Neuronal stem cell (in vitro differentiated cells): ENCODE data around the gene RAD51B.
"Not testable (repeated sequence)": the region's sequence is repeated elsewhere in the genome, so short reads cannot be mapped to it uniquely, and the experiment has no call there.

ENCODE experiments used
- DNase-seq: peaks from one replicate; pipeline ENCODE4 v3.0.0-alpha.2; 2013; ENCODE audit warnings: low spot score
- H2AFZ ChIP-seq: one replicate; pipeline ENCODE4 v1.6.1; 2013; ENCODE audit warnings: mild to moderate bottlenecking, low read length, inconsistent platforms
- H2AK5ac ChIP-seq: 2 replicates; pipeline ENCODE4 v1.6.1; 2013; ENCODE audit warnings: low read depth, mild to moderate bottlenecking, inconsistent platforms, low read length, moderate library complexity, mixed read lengths
- H2BK120ac ChIP-seq: 2 replicates; pipeline ENCODE4 v1.6.1; 2013; ENCODE audit warnings: low read depth, mild to moderate bottlenecking, inconsistent platforms, low read length, moderate library complexity, mixed read lengths
- H2BK12ac ChIP-seq: one replicate; pipeline ENCODE4 v1.6.1; 2013; ENCODE audit warnings: low read length, inconsistent platforms
- H2BK15ac ChIP-seq: 2 replicates; pipeline ENCODE4 v1.6.1; 2013; ENCODE audit warnings: mild to moderate bottlenecking, low read length, inconsistent platforms, mixed read lengths
- H2BK5ac ChIP-seq: one replicate; pipeline ENCODE4 v1.6.1; 2013; ENCODE audit warnings: inconsistent platforms, mild to moderate bottlenecking, low read length, moderate library complexity
- H3K14ac ChIP-seq: one replicate; pipeline ENCODE4 v1.6.1; 2013; ENCODE audit warnings: low read length, inconsistent platforms
- H3K18ac ChIP-seq: 2 replicates; pipeline ENCODE4 v1.6.1; 2013; ENCODE audit warnings: low read length, inconsistent platforms
- H3K23ac ChIP-seq: 2 replicates; pipeline ENCODE4 v1.6.1; 2013; ENCODE audit warnings: low read depth, mild to moderate bottlenecking, mixed read lengths, low read length, inconsistent platforms; ENCODE audit not compliant: poor library complexity
- H3K27ac ChIP-seq: replicated peaks from 3 replicates; pipeline ENCODE4 v1.5.1; 2013; ENCODE audit warnings: low read length, inconsistent platforms
- H3K27me3 ChIP-seq, 3 experiments: 2 replicates each; pipeline ENCODE4 v1.6.1; 2013; ENCODE audit warnings: low read length in 3 of 3, mild to moderate bottlenecking in 2 of 3, inconsistent platforms in 1 of 3, low read depth in 1 of 3, mixed read lengths in 1 of 3, moderate library complexity in 1 of 3; ENCODE audit not compliant: control insufficient read depth in 3 of 3, insufficient read depth in 3 of 3
- H3K36me3 ChIP-seq, 2 donors: replicated peaks in 1 of 2; 2 replicates each; pipeline ENCODE4 v1.6.1; 2013; ENCODE audit warnings: low read length in 2 of 2; ENCODE audit not compliant: control insufficient read depth in 2 of 2, insufficient read depth in 2 of 2
- H3K4ac ChIP-seq: 2 replicates; pipeline ENCODE4 v1.6.1; 2013; ENCODE audit warnings: inconsistent platforms, mild to moderate bottlenecking, low read length, moderate library complexity
- H3K4me1 ChIP-seq, 2 donors: 1 replicate in 1 of 2; 2 replicates in 1 of 2; pipeline ENCODE4 v1.6.1; 2013; ENCODE audit warnings: low read length in 2 of 2, low read depth in 1 of 2; ENCODE audit not compliant: control insufficient read depth in 2 of 2, insufficient read depth in 1 of 2
- H3K4me2 ChIP-seq: one replicate; pipeline ENCODE4 v1.6.1; 2013; ENCODE audit warnings: mild to moderate bottlenecking, low read length, inconsistent platforms; ENCODE audit not compliant: insufficient read depth, poor library complexity, severe bottlenecking
- H3K4me3 ChIP-seq, 2 donors: 2 replicates each; pipeline ENCODE4 v1.5.1; 2013; ENCODE audit warnings: low read length in 2 of 2, mild to moderate bottlenecking in 2 of 2, inconsistent platforms in 1 of 2, moderate library complexity in 1 of 2
- H3K79me1 ChIP-seq: one replicate; pipeline ENCODE4 v1.6.1; 2013; ENCODE audit warnings: low read depth, mild to moderate bottlenecking, inconsistent platforms, low read length, moderate library complexity
- H3K9ac ChIP-seq: one replicate; pipeline ENCODE4 v1.6.1; 2013; ENCODE audit warnings: mild to moderate bottlenecking, low read depth, low read length, inconsistent platforms; ENCODE audit not compliant: poor library complexity
- H3K9me3 ChIP-seq, 2 donors: replicated peaks in 1 of 2; 2 replicates each; pipeline versions ENCODE3 to v1.6.1; 2013; ENCODE audit warnings: low read length in 2 of 2, mild to moderate bottlenecking in 2 of 2, inconsistent platforms in 1 of 2, low read depth in 1 of 2, mixed read lengths in 1 of 2, moderate library complexity in 1 of 2; ENCODE audit not compliant: control insufficient read depth in 2 of 2, insufficient read depth in 1 of 2
- H4K8ac ChIP-seq: one replicate; pipeline ENCODE4 v1.6.1; 2013; ENCODE audit warnings: low read depth, mild to moderate bottlenecking, inconsistent platforms, low read length, moderate library complexity
- H4K91ac ChIP-seq: one replicate; pipeline ENCODE4 v1.6.1; 2013; ENCODE audit warnings: low read length, low read depth, mild to moderate bottlenecking, inconsistent platforms; ENCODE audit not compliant: poor library complexity
- WGBS, 2 donors: extraction: QIAGEN DNeasy Blood & Tissue Kit; methylation state at CpG; one replicate each; pipeline ENCODE4 v1.1.7; 2013; ENCODE audit warnings: missing lambda C conversion rate in 2 of 2, mixed read lengths in 1 of 2; ENCODE audit not compliant: insufficient read length in 2 of 2, insufficient replicate concordance in 1 of 2; ENCODE audit errors: extremely low coverage in 2 of 2; 5-methylcytosine and 5-hydroxymethylcytosine counted together

RAD51B gene

GRCh38 chr14:67815573-67816225, 3.9 kb upstream of the RAD51B start:
- H3K9me3 ChIP-seq = no peaks in the 10 kb centered on the region
- peaks cover 7 to 11% of the 10 kb centered on the region in 2 donors for H3K4me1 ChIP-seq
- DNase-seq = no peak
- H3K4me2 ChIP-seq = peak overlapping the region; percentile 63
- no peak overlapping the region for H2AK5ac ChIP-seq
- no peaks in the 10 kb centered on the region for H3K27me3 ChIP-seq
- H4K8ac ChIP-seq = no peak overlapping the region
- peaks cover 1% of the 10 kb centered on the region for H3K79me1 ChIP-seq
- no peak overlapping the region for H4K91ac ChIP-seq
- no peak overlapping the region for H3K27ac ChIP-seq
- H3K36me3 ChIP-seq = peaks cover 2 to 29% of the 10 kb centered on the region in 2 donors
- H2AFZ ChIP-seq = peak overlapping the region; percentile 80
- H2BK120ac ChIP-seq = no peak overlapping the region
- no peak overlapping the region for H3K9ac ChIP-seq
- H3K14ac ChIP-seq = no peak overlapping the region
- H2BK12ac ChIP-seq = no peak overlapping the region
- no peak overlapping the region for H2BK15ac ChIP-seq
- no peak overlapping the region for H3K4ac ChIP-seq
- H3K4me3 ChIP-seq = peak overlapping the region; percentile 58 to 98
- no peak overlapping the region for H3K23ac ChIP-seq
- H2BK5ac ChIP-seq = no peak overlapping the region
- WGBS, 2 donors = no CpG with 5 or more reads among the region's 14 CpGs
- no peak overlapping the region for H3K18ac ChIP-seq

DNA sequence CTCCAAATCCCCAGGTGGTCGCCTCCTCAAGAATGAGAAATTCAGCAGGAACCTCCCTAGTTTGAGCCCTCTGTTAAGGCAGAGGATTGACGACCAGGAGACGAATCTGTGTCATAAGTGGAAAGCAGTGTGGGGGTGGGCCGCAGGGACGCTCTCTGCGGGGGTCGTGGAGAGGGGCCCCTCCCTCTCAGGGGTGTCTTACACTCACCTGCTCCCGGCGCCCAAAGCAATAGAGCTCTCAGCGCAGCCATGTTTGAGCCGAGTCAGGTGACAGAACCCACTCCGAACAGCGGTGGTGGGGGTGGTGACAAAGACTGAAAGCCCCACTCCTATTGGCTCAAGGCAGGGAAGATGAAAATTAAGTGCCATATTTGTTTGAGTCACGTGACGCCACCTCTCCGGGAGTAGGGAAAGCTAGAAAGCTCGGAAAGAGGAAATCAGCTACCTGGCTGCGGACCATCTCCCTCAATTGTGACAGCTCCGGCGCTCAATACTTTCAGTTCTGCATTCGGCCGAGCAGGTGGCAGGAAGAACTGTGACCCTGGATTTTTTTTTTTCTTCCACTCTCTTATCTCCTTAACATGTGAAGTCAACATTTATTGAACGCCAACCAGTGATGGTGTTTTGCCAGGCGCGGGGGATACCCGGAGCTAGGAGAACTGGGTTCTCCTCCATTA, 3.1 kb upstream of the RAD51B start, which contains the start of gene ZFYVE26:
TSS of gene ZFYVE26 (minus strand) at position 265 of the 677 bp plus-strand sequence. CDS start 627 bp downstream, outside the sequence.
- no CpG with 5 or more reads among the region's 26 CpGs for WGBS, 2 donors
- H3K4ac ChIP-seq = no peak within 1 kb of the TSS
- no peaks in the 10 kb centered on the region for H3K9me3 ChIP-seq
- H3K27me3 ChIP-seq = no peaks in the 10 kb centered on the region
- H3K18ac ChIP-seq = no peak within 1 kb of the TSS
- peak within 1 kb of the TSS; percentile 68 for H3K4me2 ChIP-seq
- no peak within 1 kb of the TSS for H3K27ac ChIP-seq
- peaks cover 7 to 11% of the 10 kb centered on the region in 2 donors for H3K4me1 ChIP-seq
- no peak within 1 kb of the TSS for H3K23ac ChIP-seq
- H2BK12ac ChIP-seq = no peak within 1 kb of the TSS
- no peak within 1 kb of the TSS for H2AK5ac ChIP-seq
- H3K14ac ChIP-seq = no peak within 1 kb of the TSS
- H3K9ac ChIP-seq = peak within 1 kb of the TSS; percentile 55
- no peaks in the 10 kb centered on the region for H3K79me1 ChIP-seq
- H4K8ac ChIP-seq = no peak within 1 kb of the TSS
- no peak within 1 kb of the TSS for H4K91ac ChIP-seq
- no peak within 1 kb of the TSS for H2BK5ac ChIP-seq
- peak; percentile 80 for DNase-seq
- peak within 1 kb of the TSS; percentile 80 for H2AFZ ChIP-seq
- H3K36me3 ChIP-seq = peaks cover 0 to 22% of the 10 kb centered on the region in 2 donors
- no peak within 1 kb of the TSS for H2BK120ac ChIP-seq
- no peak within 1 kb of the TSS for H2BK15ac ChIP-seq
- H3K4me3 ChIP-seq = peak within 1 kb of the TSS; percentile 58 to 98

DNA sequence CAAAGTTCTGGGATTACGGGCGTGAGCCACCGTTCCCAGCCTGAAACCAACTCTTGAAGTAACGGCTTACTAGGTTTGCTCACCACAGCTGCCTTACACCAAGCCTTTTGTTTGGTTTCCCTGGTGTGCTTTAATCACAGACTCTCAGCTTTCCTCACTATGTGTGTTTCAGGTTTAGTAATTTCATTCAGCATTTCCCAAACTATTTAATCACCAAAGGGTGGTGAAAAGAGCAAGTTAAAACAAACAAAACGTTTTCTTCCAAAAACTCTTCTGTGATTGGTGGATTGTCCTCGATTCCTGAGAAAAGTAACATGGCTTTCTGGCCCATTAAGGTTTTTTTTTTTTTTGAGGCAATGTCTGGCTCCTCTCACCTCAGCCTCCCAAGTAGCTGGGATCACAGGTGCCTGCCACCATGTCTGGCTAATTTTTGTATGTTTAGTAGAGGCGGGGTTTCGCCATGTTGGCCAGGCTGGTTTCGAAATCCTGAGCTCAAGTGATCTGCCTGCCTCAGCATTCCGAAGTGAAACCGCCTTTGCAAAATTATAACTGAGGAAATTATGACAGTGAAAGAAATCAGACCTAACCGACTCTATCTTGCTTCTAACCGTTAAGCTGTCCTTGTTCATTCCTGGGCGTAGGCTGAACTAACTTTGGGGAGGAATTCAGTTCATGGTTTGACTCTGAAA, 1.7 kb upstream of the RAD51B start:
- H3K23ac ChIP-seq = no peak overlapping the region
- no peak overlapping the region for H2BK12ac ChIP-seq
- no peak overlapping the region for H3K4ac ChIP-seq
- H3K79me1 ChIP-seq = no peaks in the 10 kb centered on the region
- H2AFZ ChIP-seq = no peak overlapping the region
- no peaks in the 10 kb centered on the region for H3K9me3 ChIP-seq
- H4K8ac ChIP-seq = no peak overlapping the region
- peaks cover 7 to 11% of the 10 kb centered on the region in 2 donors for H3K4me1 ChIP-seq
- no peak overlapping the region for H3K18ac ChIP-seq
- no peak overlapping the region for H2BK15ac ChIP-seq
- no peak overlapping the region for H3K4me2 ChIP-seq
- H2BK120ac ChIP-seq = no peak overlapping the region
- H2AK5ac ChIP-seq = no peak overlapping the region
- H3K36me3 ChIP-seq = peaks cover 0 to 11% of the 10 kb centered on the region in 2 donors
- H3K27me3 ChIP-seq = no peaks in the 10 kb centered on the region
- no CpG with 5 or more reads among the region's 14 CpGs for WGBS, 2 donors
- no peak overlapping the region for H3K14ac ChIP-seq
- H3K27ac ChIP-seq = no peak overlapping the region
- no peak overlapping the region for H2BK5ac ChIP-seq
- no peak for DNase-seq
- H3K9ac ChIP-seq = no peak overlapping the region
- H4K91ac ChIP-seq = no peak overlapping the region
- no peak overlapping the region for H3K4me3 ChIP-seq

DNA sequence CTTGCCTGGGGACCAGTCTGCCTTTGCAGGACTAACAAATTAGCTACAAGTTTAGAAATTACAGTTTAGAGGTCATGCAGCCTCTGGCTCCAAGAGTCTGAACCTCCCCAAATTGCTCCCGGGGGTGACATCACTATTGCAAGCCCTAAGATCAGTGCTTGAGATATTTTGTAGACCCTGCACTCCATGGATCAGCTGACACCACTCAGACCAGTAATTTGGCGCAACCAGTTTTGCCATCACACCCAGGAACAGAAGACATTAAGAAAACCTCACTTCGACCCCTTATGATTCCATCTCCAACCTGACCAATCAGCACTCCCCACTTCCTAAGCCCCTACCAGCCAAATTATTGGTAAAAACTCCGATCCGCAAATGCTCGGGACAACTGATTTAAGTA, 1.1 kb upstream of the RAD51B start:
- H3K23ac ChIP-seq, H4K8ac ChIP-seq, H3K27me3 ChIP-seq, H3K79me1 ChIP-seq, H3K9ac ChIP-seq, H3K4me2 ChIP-seq, H2BK5ac ChIP-seq, H4K91ac ChIP-seq, H3K4me3 ChIP-seq, H2BK15ac ChIP-seq, DNase-seq, H2BK12ac ChIP-seq, H3K18ac ChIP-seq, H3K4ac ChIP-seq, H2BK120ac ChIP-seq, H3K14ac ChIP-seq, H3K36me3 ChIP-seq, H3K27ac ChIP-seq, H3K9me3 ChIP-seq, H2AK5ac ChIP-seq: not testable (repeated sequence)
- Histone ChIP-seq H3K4me1 (peaks cover 7 to 11% of the 10 kb centered on the region in 2 donors), H2AFZ (peak overlapping the region; percentile 46)
- WGBS, 2 donors = no CpG with 5 or more reads among the region's 6 CpGs
